ENCODE measurements around the gene NR1I2.

The NR1I2 gene

DNA sequence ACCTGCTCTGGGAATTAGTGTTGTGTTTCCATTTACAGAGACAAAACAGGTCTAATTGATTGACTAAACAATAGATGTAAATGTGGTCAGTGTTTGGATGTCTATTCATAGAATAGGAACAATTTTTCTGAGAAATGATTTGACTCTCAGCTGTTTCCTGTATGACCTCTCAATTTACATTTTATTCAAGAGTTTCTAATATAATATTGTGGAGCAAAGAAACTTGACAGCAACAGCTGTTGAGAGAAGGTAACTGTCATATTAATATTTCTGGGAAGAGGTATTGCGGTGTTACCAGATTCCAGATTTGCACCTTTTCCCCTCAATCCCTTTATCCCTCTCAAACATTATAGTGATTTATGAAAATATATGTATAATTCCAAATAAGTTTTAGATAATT, 3.7 kb upstream of the NR1I2 start:
- DNase-seq (ENCODE audit: extremely low spot score, insufficient read length, low read depth) (no peak), FAIRE-seq (no peak)

DNA sequence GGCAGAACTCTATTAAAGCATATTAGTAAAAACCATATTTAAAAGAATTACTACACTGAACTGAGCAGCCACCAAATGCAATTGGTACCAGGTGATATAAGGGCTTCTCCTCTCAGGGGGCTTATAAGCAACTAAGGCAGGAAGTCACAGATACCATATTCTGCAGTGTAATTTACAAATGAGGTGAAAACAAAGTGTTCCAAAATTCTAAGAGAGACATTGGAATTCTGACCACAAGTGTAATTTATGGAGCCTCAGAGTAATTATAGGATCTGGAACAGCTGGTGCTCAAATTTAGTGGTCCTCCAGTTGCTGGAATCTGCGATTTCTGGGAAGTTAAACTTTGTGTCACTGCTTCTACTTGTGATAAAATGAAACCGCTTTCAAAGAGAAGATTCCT, 3.1 kb upstream of the NR1I2 start:
- FAIRE-seq (no peak), DNase-seq (ENCODE audit: extremely low spot score, insufficient read length, low read depth) (no peak)

DNA sequence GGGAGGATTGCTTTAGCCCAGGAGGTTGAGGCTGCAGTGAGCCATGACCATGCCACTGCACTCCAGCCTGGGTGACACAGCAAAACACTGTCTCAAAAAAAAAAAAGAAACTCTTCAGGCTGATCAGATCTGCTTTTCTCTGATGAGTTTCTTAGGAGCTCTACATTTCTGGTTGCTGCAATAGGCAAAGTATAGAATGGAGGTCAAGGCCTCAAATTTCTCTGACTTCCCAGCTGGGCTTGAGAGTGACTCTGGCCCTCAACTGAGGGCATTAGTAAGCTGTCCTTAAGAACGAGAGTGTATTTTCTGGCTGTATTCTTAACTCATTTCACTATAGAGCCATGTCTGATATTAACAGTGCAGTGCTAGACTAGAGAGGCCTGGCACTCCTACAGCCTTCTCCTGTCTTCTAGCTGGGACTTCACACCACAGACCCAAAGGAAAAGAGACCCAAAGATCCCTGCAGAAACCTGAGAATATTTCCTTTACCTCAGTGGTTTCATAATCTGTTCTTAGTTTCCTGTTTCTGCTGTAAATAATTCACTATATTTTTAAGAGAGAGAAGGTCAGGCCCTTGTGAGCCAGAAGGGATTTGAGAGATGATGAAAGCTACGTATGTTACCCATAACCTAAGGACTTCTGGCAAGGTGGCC, 2.0 kb upstream of the NR1I2 start:
- DNase-seq (ENCODE audit: extremely low spot score, insufficient read length, low read depth) (peak; percentile 11), FAIRE-seq (peak; percentile 89)

DNA sequence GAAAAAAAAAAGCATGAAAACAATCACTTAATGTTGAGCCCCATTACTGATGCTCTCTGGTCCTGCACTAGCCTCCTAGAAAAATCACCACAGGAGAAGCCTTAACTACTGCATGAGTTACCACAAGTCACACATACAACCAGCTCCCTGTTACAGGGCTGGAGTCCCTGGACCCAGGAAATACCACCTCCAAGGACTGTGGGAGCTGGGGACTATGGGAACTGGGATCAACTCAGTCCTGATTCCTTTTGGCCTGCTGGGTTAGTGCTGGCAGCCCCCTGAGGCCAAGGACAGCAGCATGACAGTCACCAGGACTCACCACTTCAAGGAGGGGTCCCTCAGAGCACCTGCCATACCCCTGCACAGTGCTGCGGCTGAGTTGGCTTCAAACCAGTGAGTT, 559 bp downstream of the NR1I2 start:
- no peak for FAIRE-seq
- no peak for DNase-seq (ENCODE audit: extremely low spot score, insufficient read length, low read depth)

DNA sequence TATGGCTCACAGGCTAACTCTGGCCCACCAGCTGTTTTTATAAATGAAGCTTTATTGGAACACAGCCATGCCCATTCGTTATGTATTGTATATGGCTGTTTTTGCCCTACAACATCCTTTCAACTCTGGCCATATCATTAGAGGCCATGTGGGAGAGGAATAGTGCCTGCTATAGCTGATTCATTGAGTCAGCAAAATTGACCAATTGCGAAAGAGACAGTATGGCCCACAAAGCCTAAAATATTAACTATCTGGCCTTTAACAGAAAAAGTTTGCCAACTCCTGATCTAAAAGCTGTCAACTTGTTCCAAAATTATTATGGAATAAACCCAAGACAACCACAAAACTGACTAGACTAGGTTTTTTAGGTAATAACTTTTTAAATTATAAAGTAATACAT, 1.4 kb downstream of the NR1I2 start:
- FAIRE-seq = no peak

DNA sequence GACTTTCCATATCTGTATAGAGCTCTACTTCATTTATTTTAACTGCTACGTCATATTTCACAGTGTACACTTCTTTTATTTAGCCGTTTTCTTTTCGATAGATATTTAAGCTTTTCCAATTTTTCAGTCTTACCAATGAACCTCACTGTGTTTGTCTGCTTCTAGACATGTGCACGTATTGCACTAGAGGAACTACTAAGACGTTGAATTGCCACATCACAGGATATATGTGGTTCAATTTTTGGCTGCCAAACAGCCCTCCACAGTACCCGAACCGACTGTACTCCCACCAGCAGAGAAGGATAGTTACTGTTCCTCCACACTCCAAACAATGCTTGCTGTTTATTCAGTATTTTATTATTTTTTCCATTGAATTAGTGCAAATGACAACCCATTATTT, 2.0 kb downstream of the NR1I2 start:
- no peak for DNase-seq (ENCODE audit: extremely low spot score, insufficient read length, low read depth)
- FAIRE-seq = no peak

More for the DNA sequence above, 1.4 kb downstream of the NR1I2 start:
- no peak for DNase-seq (ENCODE audit: extremely low spot score, insufficient read length, low read depth)

DNA sequence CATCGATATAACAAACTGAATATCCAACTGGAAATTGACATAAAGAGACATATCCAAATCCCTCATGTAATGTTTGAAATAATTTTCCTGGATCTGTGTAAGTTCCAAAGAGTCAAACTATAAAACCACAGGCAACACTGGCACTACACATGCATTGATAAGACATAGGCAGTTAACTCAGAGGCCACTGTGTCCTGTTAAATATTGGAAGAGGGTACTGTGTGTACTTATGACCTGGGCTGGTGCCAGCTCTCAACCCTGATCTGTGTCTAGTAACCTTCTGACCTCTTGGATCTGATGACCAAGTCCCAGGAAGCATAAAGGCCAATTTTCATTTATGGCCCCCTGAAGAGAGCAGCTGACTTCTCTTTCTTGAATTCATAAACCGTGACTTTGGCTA, 4.5 kb downstream of the NR1I2 start:
- no peak for FAIRE-seq

DNA sequence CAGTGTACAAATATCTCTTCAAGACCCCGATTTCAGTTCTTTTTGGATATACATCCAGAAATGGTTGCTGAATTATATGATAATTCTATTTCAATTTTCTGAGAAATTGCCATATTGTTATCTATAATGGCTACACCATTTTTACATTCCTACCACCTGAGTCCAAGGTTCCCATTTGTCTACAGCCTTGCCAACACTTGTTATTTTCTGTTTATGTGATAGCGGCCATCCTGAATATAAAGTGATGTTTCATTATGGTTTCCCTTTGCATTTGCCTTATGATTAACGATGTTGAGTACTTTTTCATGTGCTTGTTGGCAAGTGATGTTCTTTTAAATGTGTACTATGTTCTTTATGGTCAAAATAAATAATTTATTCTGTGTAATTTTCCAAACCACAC, 8.5 kb downstream of the NR1I2 start:
- no peak for DNase-seq (ENCODE audit: extremely low spot score, insufficient read length, low read depth)
- FAIRE-seq = no peak

More for the DNA sequence above, 4.5 kb downstream of the NR1I2 start:
- DNase-seq (ENCODE audit: extremely low spot score, insufficient read length, low read depth) = no peak

DNA sequence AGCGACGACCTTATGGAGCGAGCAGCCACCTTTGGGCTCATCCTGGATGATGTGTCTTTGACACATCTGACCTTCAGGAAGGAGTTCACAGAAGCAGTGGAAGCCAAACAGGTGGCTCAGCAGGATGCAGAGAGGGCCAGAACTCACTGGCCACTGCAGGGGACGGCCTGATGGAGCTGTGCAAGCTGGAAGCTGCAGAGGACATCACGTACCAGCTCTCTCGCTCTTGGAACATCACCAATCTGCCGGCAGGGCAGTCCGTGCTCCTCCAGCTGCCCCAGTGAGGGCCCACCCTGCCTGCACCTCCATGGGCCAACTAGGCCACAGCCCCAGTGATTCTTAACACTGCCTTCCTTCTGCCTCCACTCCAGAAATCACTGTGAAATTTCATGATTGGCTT, 10.4 kb downstream of the NR1I2 start:
- FAIRE-seq (no peak), DNase-seq (ENCODE audit: extremely low spot score, insufficient read length, low read depth) (no peak)

DNA sequence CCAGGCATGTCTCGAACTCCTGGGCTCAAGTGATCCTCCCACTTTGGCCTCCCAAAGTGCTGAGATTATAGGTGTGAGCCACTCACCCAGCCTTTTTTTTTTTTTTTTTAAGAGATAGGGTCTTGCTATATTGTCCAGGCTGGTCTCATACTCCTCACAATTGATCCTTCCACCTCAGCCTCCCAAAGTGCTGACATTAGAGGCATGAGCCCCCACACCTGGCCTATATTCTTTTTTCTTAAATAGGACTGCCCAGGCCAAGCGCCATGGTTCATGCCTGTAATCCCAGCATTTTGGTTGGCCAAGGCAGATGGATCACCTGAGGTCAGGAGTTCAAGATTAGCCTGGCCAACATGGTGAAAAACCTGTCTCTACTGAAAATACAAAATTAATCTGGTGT, 12.5 kb downstream of the NR1I2 start:
- FAIRE-seq = no peak

DNA sequence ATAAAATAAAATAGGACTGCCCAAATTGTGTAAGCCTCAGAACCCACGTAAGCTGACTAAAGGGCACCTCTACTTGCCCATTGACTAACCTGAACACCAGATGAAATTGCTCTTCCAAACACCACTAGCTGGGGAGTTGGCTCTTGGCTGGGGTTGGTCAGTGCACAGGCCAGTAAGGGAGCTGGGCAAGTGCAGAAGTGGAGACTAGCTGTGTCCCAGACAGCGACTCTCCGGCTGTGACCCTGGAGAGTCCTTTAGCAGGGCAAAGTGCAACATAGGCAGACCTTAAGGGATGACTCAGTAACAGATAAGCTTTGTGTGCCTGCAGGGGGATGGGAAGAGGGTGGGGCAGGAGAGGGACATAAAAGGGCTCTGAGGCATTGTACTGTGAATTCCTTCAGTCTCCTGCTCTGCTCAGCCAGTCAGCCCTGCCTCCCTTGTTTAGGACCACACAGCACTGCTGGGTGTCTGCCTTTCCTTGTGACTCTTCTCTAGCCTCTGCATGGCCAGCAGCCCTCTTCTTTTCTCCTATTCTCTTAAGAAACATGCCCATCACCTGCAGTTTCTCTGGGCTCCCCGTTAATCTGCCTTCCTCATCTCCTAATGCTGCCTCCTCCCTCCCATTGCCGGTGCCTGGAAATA, 13.2 kb downstream of the NR1I2 start:
- no peak for FAIRE-seq
- no peak for DNase-seq (ENCODE audit: extremely low spot score, insufficient read length, low read depth)

More for the DNA sequence above, 12.5 kb downstream of the NR1I2 start:
- no peak for DNase-seq (ENCODE audit: extremely low spot score, insufficient read length, low read depth)

DNA sequence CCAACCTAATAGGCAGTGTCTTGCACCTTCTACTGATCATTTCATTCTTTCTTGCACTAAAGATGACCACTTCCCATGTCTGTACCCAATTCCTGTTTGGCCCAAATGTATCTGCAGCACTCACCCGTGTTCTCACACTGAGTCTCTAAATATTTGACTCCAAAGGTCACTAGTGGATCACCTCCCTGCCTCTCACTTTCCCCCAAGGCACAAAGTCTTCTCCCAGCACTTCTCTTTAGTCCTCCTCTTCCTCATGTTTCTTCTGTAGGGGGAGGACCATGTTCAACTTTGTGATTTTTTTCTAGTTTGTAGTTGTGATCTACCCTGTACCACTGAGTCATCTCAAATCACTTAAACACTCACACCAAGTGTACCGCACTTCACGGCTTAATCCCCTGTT, 13.9 kb downstream of the NR1I2 start:
- DNase-seq (ENCODE audit: extremely low spot score, insufficient read length, low read depth) (no peak), FAIRE-seq (no peak)

DNA sequence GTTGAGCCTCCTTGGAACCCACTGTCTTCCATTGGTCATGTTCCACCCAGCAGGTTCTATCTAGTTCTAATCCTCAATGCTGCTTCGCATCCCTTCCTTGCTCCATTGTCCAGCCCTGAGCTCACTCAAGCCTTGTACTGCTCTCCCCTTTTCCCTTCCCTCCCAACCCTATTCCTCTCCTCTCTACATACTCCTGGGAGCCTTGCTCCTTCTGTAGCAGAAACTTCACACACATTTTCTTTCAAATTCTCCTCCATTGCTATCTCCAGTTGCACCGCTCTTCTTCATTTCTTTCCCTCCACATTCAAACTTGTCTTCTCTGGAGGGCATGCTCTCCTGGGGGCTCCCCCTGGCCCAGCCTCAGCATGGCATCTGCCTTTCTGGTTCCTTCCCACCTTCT, 14.5 kb downstream of the NR1I2 start:
- FAIRE-seq (no peak), DNase-seq (ENCODE audit: extremely low spot score, insufficient read length, low read depth) (no peak)

DNA sequence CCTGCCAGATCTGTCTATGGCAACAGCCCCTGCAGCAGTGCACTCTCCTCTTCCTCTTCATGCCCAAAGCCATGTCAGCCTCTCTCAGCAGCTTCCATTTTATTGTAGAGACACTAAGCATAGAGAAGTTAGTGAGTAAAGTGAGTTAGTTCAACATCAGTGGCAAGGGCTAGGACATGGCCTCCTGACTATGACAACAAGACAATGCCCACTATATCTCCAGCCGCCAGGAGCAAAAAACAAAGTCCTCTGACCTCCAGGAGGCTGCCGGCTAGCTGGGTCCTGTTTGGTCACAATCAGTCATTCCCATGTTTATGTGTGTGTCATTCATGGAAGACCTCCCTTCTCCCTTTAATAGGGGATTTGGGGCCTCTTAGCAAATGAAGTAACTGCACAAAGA, 14.9 kb downstream of the NR1I2 start:
- FAIRE-seq = no peak
- no peak for DNase-seq (ENCODE audit: extremely low spot score, insufficient read length, low read depth)

DNA sequence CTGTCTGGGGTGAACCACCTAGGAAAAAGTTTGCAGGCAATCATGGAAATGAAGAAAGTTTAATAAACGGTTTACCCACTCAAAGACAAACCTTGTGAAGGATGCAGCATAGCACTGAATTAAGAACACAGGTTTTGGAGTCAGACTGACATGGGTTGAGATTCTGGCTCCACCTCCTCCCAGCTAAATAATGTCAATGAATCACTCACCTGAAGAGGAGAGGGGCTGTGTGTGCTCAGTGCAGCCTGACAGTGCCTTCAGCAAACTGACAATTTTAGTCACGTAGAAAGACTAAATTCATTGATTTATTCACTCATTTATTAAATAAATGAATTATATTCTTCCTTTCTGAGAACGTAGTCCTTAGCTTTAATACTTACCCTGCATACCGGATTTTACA, 18.9 kb downstream of the NR1I2 start:
- DNase-seq (ENCODE audit: extremely low spot score, insufficient read length, low read depth) (no peak), FAIRE-seq (no peak)

DNA sequence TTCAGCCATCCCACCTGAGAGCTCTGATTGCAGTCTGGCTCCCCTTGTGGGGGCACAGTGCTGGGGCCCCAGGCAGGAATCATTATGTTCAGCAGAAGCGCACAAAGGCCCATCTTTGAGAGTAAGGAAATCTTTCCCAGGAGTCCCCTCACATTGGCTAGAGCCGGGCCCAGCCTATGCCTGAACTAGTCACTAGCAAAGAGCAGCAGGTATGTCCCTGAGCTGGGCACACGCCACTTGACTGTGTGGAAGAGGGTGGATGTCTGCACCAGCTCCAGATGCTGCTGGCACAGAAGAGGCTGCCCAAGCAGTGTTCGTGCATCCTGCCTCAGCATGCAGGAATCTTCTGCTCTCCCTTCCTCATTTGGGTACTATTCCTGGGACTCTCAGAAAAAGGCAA, 26.3 kb downstream of the NR1I2 start:
- FAIRE-seq = no peak
- DNase-seq (ENCODE audit: extremely low spot score, insufficient read length, low read depth) = no peak

DNA sequence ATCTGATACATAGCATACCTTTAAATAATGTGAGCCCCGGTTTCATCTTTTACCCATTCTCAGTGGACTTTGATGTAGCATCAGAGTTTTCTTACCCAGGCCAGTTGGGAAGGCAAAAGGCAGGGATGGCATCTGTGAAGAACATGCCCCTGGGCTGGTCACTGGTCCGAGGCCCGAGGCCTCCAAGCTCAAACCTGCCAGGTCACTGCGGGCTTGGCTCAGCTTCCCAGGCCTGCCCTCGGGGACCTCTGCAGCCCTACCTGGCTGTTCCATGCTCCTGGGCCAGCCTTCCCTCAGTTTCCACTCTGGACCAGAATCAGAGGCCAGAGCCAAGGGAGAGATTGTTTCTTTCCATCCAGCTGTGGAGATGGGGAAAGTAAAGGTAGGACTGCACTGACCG, 26.9 kb downstream of the NR1I2 start:
- FAIRE-seq = no peak
- DNase-seq (ENCODE audit: extremely low spot score, insufficient read length, low read depth) = no peak

DNA sequence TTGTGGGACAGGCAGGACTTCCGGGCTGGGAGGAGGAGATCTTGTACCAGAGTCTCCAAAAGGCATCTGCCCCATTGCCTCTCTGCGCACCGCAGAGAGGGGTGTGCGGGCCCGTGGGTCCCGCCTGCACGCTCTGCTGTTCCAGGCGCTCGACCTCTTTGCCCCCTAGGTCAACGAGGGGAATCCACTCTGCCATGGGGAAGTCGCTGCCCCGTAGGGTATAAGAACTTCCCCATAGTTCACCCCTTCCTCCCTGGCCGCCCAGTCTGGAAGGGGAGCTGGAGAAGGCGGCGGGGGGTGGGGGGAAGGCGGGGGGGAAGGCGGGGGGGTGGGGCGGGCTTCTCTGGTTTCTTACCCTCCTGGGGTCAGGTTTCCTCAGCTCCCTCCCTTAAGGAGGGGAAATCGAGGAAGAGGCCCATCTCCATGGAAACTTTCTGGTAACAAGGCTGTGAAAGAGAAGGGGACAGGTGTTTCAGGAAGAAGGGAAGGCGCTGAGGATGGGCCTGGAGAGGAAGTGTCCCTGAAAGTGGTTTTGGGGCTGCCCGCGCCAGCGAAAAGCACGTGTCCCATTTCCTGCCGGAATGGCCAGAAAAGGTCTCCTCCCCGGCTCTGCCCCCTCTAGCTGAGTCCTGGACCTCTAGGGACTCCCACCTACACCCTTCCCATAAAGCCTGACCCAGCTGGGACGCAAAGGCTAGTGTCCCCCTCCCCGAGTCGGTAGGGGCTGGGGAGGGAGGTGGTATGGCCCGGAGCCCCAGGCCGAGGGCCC, 27.5 kb downstream of the NR1I2 start:
- no peak for FAIRE-seq
- peak; percentile 25 for DNase-seq (ENCODE audit: extremely low spot score, insufficient read length, low read depth)

DNA sequence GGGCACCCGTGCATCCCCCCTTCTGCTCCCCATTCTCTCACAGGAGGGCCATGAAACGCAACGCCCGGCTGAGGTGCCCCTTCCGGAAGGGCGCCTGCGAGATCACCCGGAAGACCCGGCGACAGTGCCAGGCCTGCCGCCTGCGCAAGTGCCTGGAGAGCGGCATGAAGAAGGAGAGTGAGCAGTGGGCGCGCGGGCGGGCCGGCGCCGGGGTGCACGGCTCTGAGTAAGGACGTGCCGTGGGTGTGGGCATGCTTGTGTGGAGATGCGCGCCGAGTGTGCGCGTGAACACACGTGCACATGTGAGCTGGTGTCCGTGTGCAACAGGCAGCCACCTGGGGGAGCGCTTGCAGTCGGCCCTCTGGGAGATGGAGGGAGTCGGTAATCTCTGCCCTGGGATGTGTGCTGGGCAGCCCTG, 28.1 kb downstream of the NR1I2 start:
- FAIRE-seq (peak; percentile 18), DNase-seq (ENCODE audit: extremely low spot score, insufficient read length, low read depth) (peak; percentile 43)

DNA sequence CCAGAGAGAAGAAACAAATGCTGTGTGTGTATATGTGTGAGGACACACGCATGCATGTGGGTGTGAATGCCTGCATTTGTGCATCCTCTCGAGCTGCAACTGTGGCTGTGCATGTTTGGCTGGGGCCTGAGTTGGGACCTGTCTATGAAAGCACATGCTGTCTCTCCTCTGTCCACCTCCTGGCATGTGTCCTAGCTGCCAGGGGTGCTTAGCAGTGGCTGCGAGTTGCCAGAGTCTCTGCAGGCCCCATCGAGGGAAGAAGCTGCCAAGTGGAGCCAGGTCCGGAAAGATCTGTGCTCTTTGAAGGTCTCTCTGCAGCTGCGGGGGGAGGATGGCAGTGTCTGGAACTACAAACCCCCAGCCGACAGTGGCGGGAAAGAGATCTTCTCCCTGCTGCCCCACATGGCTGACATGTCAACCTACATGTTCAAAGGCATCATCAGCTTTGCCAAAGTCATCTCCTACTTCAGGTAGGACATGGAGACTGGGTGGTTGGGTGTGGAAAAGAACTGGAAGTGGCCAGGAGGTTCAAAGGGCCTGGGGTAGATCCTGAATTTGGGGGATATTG, 30.7 kb downstream of the NR1I2 start:
- DNase-seq (ENCODE audit: extremely low spot score, insufficient read length, low read depth) (no peak), FAIRE-seq (no peak)

DNA sequence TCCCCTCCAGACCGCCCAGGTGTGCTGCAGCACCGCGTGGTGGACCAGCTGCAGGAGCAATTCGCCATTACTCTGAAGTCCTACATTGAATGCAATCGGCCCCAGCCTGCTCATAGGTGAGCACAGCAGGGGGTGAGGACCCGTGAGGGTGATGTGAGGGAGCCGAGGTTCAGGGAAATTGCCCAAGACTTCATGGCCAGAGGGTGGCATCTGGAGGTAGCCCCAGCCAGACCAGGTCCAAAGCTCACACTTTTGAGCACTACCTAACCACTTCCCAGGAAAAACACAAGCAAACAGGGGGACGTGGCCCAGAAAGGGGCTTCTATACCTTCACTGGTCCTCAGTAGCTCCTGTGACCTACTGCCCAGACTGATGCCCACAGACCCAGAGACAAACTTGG, 33.8 kb downstream of the NR1I2 start:
- no peak for FAIRE-seq
- DNase-seq (ENCODE audit: extremely low spot score, insufficient read length, low read depth) = no peak
